Left lung (tissue), 10 donors: Measurements from ENCODE around the gene ZNF536. TPM values are rescaled to one million over a fixed set of nuclear protein-coding genes. Genes with fewer than 3 reads are reported as not detected.

Experiments used
- ATAC-seq: fragments of 200-7000 bp; cut with Tn5 transposase; one replicate; pipeline ENCODE4 v1.9.1; 2020; ENCODE audit warnings: moderate library complexity
- DNase-seq, 4 donors: peaks; one replicate each; pipeline ENCODE4 v3.0.0-alpha.2; 2013 to 2020
- H3K27ac ChIP-seq, 2 donors: fragments of 200-600 bp; sonication (generic) in 1 of 2; one replicate each; pipeline versions ENCODE4 v1.5.0 to v1.8.0; 2020 to 2021
- H3K27me3 ChIP-seq, 2 donors: fragments of 200-600 bp; sonication (generic) in 1 of 2; one replicate each; pipeline versions ENCODE4 v1.5.0 to v1.8.0; 2020 to 2021
- H3K36me3 ChIP-seq, 2 donors: fragments of 200-600 bp; sonication (generic) in 1 of 2; one replicate each; pipeline versions ENCODE4 v1.5.0 to v1.8.0; 2020 to 2021
- H3K4me1 ChIP-seq, 2 donors: fragments of 200-600 bp; one replicate each; pipeline ENCODE4 v1.8.0; 2021
- H3K4me3 ChIP-seq, 2 donors: fragments of 200-600 bp; sonication (generic) in 1 of 2; one replicate each; pipeline versions ENCODE4 v1.5.0 to v1.8.0; 2020 to 2021; ENCODE audit warnings: mild to moderate bottlenecking in 1 of 2
- H3K9me3 ChIP-seq, 2 donors: fragments of 200-600 bp; sonication (generic) in 1 of 2; one replicate each; pipeline versions ENCODE4 v1.5.0 to v1.8.0; 2020 to 2021
- intact Hi-C, 2 donors: fragments of 100-400 bp; cut with DNase I; formaldehyde crosslinking; loops; one replicate each; pipeline versions ENCODE4 v1.11.2 to v1.14.2; 2022
- polyA plus RNA-seq, 6 donors: library from polyadenylated mRNA; unstranded; fragments of 120-200 nt; gene quantifications; one replicate each; pipeline ENCODE4 v1.2.1, GENCODE V29; 2013; ENCODE audit not compliant: insufficient read length in 6 of 6
- total RNA-seq, 2 donors: library from RNA; stranded (reverse); fragmentation: NEBNext Ultra II Directional; extraction: Animal tissue kit (Norgen Biotek cat#: 25700); gene quantifications; one replicate each; pipeline ENCODE4 v1.2.1, GENCODE V29; 2021
- TF ChIP-seq, protein P1 (sequence below), 2 donors: fragments of 200-600 bp; sonication (generic) in 1 of 2; IDR thresholded peaks; one replicate each; pipeline versions ENCODE4 v1.5.0 to v1.8.0; 2021; ENCODE audit warnings: antibody characterized with exemption in 2 of 2
- donor health status: DM: no; HTN: yes; CAD: no.
- donor health status: DM: no; HTN: no; CAD: no.

Gene ZNF536
- total and polyA plus RNA-seq, 8 donors, result 0.50 to 6.5 (median 3.6) TPM

- Histone ChIP-seq H3K36me3 (no peaks in the 10 kb centered on the region), H3K9me3 (no peaks in the 10 kb centered on the region), H3K27me3 (no peaks in the 10 kb centered on the region), H3K4me1 (no peaks in the 10 kb centered on the region), H3K27ac (no peak overlapping the region), H3K4me3 (no peak overlapping the region)
- ATAC-seq (no peak), DNase-seq (no peak)
- intact Hi-C loops, result no loop called here
- TF ChIP-seq, protein P1, sequence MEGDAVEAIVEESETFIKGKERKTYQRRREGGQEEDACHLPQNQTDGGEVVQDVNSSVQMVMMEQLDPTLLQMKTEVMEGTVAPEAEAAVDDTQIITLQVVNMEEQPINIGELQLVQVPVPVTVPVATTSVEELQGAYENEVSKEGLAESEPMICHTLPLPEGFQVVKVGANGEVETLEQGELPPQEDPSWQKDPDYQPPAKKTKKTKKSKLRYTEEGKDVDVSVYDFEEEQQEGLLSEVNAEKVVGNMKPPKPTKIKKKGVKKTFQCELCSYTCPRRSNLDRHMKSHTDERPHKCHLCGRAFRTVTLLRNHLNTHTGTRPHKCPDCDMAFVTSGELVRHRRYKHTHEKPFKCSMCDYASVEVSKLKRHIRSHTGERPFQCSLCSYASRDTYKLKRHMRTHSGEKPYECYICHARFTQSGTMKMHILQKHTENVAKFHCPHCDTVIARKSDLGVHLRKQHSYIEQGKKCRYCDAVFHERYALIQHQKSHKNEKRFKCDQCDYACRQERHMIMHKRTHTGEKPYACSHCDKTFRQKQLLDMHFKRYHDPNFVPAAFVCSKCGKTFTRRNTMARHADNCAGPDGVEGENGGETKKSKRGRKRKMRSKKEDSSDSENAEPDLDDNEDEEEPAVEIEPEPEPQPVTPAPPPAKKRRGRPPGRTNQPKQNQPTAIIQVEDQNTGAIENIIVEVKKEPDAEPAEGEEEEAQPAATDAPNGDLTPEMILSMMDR (IDR thresholded peaks at IDR 0.05), result no peak
Observed at GRCh38 chr19:30431591-30431990, 59.4 kb downstream of the ZNF536 start.

GRCh38 chr19:30434797-30435594 lies 62.8 kb downstream of the ZNF536 start:
- Histone ChIP-seq H3K36me3 (no peaks in the 10 kb centered on the region), H3K27ac (no peak overlapping the region), H3K27me3 (no peaks in the 10 kb centered on the region), H3K9me3 (no peaks in the 10 kb centered on the region), H3K4me1 (no peaks in the 10 kb centered on the region), H3K4me3 (no peak overlapping the region)
- TF ChIP-seq, protein P1 (IDR thresholded peaks at IDR 0.05), result no peak
- DNase-seq, result no peak
- ATAC-seq, result no peak
- intact Hi-C loops, result no loop called here

DNA sequence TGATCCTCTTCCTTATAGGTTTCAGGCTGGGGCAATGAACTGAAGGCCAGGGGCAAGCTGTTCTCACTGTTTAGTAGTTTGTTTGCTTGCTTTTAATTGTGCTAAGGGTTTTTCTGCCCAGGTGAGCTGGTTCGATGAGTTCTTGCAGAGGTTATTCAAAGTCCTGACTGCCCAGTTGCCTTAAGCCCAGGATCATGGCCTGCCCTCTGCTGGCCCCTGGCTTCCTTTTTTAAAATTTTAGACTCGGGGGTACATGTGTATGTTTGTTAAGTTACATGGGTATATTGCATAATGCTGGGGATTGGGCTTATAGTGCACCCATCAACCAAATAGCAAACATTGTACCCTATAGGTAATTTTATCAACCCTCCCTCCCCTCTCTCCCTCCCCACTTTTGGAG lies 65.7 kb downstream of the ZNF536 start:
- H3K4me1 ChIP-seq, result no peaks in the 10 kb centered on the region
- H3K9me3 ChIP-seq, result no peaks in the 10 kb centered on the region
- no peaks in the 10 kb centered on the region for H3K27me3 ChIP-seq
- H3K27ac ChIP-seq, result no peak overlapping the region
- no peaks in the 10 kb centered on the region for H3K36me3 ChIP-seq
- DNase-seq (no peak), ATAC-seq (no peak)
- intact Hi-C loops, result no loop called here
- TF ChIP-seq, protein P1 (IDR thresholded peaks at IDR 0.05), result no peak
- H3K4me3 ChIP-seq, result no peak overlapping the region

DNA sequence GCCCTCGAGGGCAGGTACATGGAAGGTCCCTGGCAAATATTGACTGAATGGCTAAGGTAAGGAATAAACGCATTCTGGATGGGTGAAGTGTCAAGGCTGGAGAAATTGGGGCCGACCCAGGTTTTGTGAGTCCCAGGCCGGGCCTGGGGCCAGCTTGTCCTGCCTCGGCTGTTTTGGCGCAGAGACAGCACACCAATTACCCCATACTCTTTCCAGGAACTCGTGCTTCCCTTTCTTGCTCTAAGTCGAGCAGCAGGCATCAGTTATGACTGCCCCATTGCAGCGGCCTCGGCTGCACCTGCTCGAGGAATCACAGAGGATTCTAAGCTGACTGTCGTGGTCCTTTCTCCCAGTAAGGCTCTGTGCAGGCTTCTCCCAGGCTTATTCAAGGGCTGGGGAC lies 67.1 kb downstream of the ZNF536 start:
- intact Hi-C loops, result no loop called here
- Histone ChIP-seq H3K27ac (no peak overlapping the region), H3K4me3 (no peak overlapping the region), H3K36me3 (no peaks in the 10 kb centered on the region), H3K4me1 (no peaks in the 10 kb centered on the region), H3K9me3 (no peaks in the 10 kb centered on the region), H3K27me3 (peaks cover 0 to 7% of the 10 kb centered on the region in 2 donors)
- no peak for ATAC-seq
- TF ChIP-seq, protein P1 (IDR thresholded peaks at IDR 0.05), result no peak
- no peak for DNase-seq

- ATAC-seq (no peak), DNase-seq (no peak)
- Histone ChIP-seq H3K9me3 (no peaks in the 10 kb centered on the region), H3K27ac (no peak overlapping the region), H3K27me3 (peaks cover 0 to 7% of the 10 kb centered on the region in 2 donors), H3K4me3 (no peak overlapping the region), H3K4me1 (no peaks in the 10 kb centered on the region), H3K36me3 (no peaks in the 10 kb centered on the region)
- intact Hi-C loops, result no loop called here
- TF ChIP-seq, protein P1 (IDR thresholded peaks at IDR 0.05), result no peak
Observed at GRCh38 chr19:30441011-30441410, 68.8 kb downstream of the ZNF536 start.
